Suppressor macrophage treated with lipopolysaccharide for 4 hours (primary cell): Measurements from ENCODE around the gene XDH.

Experiments used
- DNase-seq: peaks from one replicate; pipeline ENCODE4 v3.0.0-alpha.2; 2020

XDH gene

GRCh38 chr2:31401580-31401979, 13.0 kb downstream of the XDH start:
- DNase-seq, result no peak

DNA sequence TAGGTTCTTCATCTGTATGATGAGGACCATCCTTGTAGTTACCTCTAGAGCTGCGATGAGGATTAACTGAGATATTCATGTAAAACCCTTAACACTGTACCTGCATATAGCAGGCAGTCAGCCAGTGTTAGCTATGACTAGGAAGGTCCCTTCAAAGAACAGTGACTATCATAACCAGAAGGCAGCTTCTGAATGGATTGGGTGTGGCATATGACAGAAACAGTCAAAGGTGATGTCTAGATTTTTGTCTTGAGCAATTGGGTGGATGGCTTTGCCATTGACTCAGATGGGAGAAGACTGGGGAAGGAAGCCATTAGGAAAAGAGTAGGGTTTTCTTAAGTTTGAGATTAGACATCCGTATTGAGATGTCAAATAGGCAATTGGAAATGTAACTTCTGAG, 15.7 kb downstream of the XDH start:
- no peak for DNase-seq

GRCh38 chr2:31397094-31397493, 17.4 kb downstream of the XDH start:
- no peak for DNase-seq

DNA sequence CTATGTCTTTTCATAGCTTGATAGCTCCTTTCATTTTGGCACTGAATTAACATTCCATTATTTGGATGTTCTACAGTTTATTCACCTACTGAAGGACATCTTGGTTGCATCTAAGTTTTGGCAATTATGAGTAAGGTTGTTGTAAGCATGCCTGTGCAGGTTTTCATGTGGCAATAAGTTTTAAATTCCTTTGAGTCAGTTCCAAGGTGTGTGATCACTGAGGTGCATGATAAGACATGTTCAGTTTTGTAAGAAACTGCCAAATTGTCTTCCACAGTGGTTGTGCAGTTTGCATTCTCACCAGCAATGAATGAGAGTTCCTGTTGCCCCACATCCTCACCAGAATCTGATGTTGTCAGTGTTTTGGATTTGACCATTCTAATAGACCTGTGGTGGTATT, 24.2 kb downstream of the XDH start:
- DNase-seq, result no peak

- DNase-seq, result no peak
Observed at GRCh38 chr2:31388736-31389135, 25.8 kb downstream of the XDH start.

- no peak for DNase-seq
Observed at GRCh38 chr2:31387850-31388249, 26.7 kb downstream of the XDH start.

- DNase-seq, result peak; percentile 3
Observed at GRCh38 chr2:31386648-31387047, 27.9 kb downstream of the XDH start.

- DNase-seq, result no peak
Observed at GRCh38 chr2:31386172-31386571, 28.4 kb downstream of the XDH start.

- peak; percentile 19 for DNase-seq
Observed at GRCh38 chr2:31384771-31385276, 29.7 kb downstream of the XDH start.

DNA sequence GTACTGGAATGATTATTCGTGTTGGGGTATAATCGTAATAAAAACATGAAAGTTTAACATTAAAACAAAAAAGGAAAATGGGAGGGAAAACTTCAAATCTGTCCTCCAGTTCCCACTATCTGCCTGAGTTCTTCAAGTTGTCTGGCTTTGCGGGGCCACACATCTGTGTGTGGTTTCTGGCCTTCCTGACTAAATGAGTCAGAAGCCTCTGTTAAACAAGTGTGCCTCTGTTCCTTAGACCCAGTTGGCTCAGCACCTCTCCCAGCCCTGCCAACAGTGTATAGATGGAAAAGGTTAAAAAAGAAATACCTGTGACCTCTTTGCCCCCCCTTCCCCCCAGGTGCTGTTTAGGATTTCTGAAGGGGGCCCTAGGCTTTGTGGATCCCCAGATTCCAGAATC, 30.2 kb downstream of the XDH start:
- DNase-seq, result peak; percentile 9

- DNase-seq, result no peak
Observed at GRCh38 chr2:31383471-31384153, 30.9 kb downstream of the XDH start.

DNA sequence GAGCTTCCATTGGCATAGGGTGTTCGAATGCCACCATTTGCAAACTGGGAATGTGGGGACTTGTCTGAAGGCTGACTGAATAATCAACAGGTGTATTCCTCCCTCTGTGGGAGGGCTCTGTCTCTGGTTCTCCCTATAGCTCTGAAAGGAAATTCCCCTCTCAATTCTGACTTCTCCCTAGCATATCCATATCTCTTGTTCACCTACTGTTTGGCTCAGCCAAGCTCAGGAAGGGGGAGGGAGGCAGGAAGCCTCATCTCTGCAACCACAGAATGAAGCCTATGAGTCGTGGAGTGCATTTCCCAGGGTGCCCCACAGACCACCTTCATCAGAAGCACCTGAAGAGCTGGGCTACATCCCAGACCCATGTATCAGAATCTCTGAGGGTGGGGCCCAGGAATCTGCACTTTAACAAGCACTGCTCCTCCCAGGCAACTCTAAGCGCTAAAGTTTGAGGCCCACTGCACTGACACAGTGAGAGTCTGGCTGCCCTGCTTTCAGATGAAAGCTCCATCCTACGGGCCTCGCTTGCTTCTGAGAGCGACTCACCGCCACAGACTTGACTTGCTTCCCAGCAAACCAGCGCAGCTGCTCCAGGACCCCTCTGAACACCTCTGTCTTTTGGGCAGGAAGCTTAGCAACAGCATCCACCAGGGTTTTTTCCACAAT, 32.0 kb downstream of the XDH start:
- no peak for DNase-seq

GRCh38 chr2:31381601-31382000, 32.9 kb downstream of the XDH start:
- no peak for DNase-seq

- DNase-seq, result no peak
Observed at GRCh38 chr2:31380243-31380642, 34.3 kb downstream of the XDH start.

DNA sequence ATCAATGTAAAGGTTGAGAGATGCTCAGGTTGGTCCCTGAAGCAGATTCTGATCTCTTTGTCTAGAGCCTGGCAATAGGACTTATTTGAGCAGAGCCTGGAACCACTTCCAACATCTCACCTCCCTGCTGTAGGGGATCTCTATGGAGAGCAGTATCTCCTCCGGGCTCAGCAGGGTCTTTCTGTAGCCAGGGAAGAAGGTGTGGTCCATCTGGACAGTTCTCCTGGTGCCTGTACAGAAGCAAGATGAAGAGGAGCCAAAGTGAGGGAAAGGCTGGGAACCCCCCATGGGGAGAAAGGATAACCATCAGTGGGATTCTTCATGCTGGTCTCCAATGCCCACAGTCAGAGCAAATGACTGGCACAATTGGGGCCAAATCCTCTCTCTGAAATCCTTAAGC, 34.8 kb downstream of the XDH start:
- no peak for DNase-seq

DNA sequence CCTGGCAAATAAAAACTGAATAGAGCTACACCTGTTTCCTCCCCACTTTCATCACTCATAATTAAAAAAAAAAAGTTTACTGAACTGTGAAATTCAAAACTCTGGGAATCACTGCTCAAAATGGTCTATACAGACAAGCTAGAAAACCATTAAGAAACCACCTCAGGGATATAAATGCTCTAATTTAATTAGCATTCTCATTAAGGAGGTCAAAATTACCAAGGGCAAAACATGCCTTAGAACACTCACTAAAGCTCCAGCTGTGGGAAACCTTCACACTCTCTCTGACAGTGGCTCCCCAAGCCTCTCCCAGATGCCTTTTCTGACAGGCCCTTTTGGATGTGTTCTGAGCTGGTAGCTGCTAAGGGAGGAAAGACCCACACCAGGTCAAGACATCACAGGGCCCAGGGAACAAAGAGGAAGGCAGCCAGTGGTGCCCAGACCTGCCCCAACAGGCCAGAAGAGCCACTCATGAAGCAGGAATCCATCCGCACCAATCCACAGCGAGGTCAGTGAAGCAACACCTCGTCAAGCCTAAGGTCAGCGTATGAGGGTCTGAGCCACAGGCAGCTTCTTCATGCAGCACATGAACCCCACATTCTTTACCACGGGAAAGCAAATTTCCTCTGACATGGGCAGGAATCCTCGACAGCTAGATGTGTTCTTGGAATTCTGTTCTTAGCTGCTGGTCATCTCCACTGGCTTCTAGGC, 35.6 kb downstream of the XDH start:
- DNase-seq, result no peak

GRCh38 chr2:31378389-31378788, 36.2 kb downstream of the XDH start:
- DNase-seq, result no peak

- no peak for DNase-seq
Observed at GRCh38 chr2:31373127-31373526, 41.4 kb downstream of the XDH start.

GRCh38 chr2:31372097-31372496, 42.4 kb downstream of the XDH start:
- no peak for DNase-seq

DNA sequence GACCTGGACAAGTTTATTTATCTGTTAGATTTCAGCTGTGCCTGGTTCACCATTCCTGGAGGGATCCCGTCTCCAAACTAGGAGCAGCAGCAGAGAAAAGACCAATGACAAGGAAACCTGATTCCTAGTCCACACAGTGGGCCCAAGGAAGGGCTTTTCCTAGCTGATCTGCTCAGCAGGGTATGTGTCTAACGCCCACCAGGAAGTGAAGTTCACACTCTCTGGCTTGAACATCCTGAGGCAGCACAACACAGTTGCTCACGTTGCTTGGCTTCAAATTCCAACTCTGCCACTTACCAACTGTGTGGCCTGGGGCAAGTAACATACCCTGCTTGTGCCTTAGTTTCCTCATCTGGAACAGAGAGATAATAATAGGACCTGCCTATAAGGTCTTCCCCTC, 42.9 kb downstream of the XDH start:
- DNase-seq, result no peak

GRCh38 chr2:31366733-31367132, 47.8 kb downstream of the XDH start:
- DNase-seq, result no peak

DNA sequence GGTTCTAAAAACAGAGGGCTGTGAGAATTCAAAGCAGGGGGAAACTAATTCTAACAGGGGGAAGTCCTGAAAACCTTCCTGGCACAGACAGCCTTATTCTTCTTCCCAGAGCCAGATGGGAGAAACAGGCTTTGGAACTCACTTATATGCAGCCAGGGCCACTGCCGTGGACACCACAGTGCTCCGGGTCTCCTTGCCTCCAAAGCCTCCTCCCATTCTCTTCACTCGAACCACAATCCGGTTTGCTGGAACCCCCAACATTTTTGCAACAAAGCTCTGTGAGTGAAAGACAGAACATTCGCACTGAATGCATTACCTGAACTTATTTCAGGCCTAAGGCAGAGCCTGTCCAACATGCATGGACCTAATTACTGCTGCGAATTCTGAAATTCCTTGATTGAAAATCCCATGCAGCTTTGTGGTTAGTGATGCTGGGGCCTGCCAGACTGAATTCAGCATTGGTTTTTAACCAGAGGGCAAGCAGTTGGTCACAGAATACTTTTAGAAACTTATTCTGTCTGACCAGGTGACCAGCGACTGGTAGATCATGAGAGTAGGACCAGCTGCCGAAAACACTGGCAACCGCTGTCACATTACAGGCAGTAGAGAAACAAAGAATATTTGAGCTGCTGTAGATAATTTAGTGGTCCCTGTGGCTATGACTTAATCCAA, 48.6 kb downstream of the XDH start:
- no peak for DNase-seq

DNA sequence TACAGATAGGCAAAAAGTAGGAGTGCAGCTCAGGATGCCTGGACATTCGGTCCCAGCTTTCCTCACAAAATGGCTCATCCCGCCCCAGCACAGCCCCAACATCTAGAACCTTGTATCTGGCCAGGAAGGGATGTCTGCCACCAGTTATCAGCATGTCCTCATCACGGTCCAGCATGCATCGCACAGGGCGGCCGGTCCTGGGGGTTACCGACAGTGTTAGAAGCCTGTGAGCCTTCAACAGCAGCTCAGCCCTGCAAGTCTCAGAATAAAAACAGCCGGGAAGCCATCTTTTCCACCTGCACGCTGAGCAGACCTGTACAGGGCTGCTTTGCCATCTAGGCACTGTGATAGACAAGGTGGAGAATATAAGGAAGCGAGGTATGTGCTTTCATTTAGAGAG, 49.2 kb downstream of the XDH start:
- no peak for DNase-seq
